IMR-90 (cell line): Measurements from ENCODE around the gene LZTFL1. TPM values are rescaled to one million over a fixed set of nuclear protein-coding genes. Genes with fewer than 3 reads are reported as not detected.

Source experiments
- ATAC-seq: fragments of 200-7000 bp; cut with Tn5 transposase; 2 replicates; pipeline ENCODE4 v1.9.1; 2020; ENCODE audit warnings: low read depth, mild to moderate bottlenecking, moderate library complexity
- Bru-seq: library from RNA; stranded (reverse); fragments of 400-500 nt; gene quantifications from one replicate; lab custom pipeline; 2021; lab: Mats Ljungman, UMichigan
- BruChase-seq, 2 experiments: library from RNA; stranded (reverse); fragments of 400-500 nt; gene quantifications; one replicate each; lab custom pipeline; 2021; lab: Mats Ljungman, UMichigan
- BruUV-seq: library from RNA; stranded (reverse); fragments of 400-500 nt; replicated peaks from 2 replicates; lab custom pipeline; 2021; lab: Mats Ljungman, UMichigan
- CTCF ChIA-PET: fragments of 300-600 bp; formaldehyde crosslinking; extraction: SDS; loops from one replicate; lab custom pipeline; 2021; ENCODE audit warnings: antibody characterized with exemption; lab: Yijun Ruan, JAX
- POLR2A ChIA-PET: fragments of 300-600 bp; sonication (Branson Sonifier 250); formaldehyde crosslinking; loops from one replicate; lab custom pipeline; 2022; ENCODE audit warnings: antibody characterized with exemption; ENCODE audit not compliant: unreplicated experiment; lab: Charles Lee
- DNase-seq: peaks from one replicate; pipeline ENCODE4 v3.0.0; 2013
- H2AFZ ChIP-seq: replicated peaks from 2 replicates; pipeline ENCODE3; 2013; ENCODE audit warnings: low read length, mild to moderate bottlenecking; ENCODE audit not compliant: poor library complexity
- H2AK5ac ChIP-seq: 2 replicates; pipeline ENCODE4 v1.6.1; 2013; ENCODE audit warnings: low read depth, low read length, inconsistent platforms
- H2AK9ac ChIP-seq: replicated peaks from 2 replicates; pipeline ENCODE3; 2013; ENCODE audit warnings: mild to moderate bottlenecking, low read depth, low read length, moderate library complexity; ENCODE audit not compliant: poor library complexity
- H2BK120ac ChIP-seq: 2 replicates; pipeline ENCODE4 v1.6.1; 2013; ENCODE audit warnings: low read depth, low read length, inconsistent platforms
- H2BK15ac ChIP-seq: 3 replicates; pipeline ENCODE4 v1.6.1; 2013; ENCODE audit warnings: low read depth, low read length, inconsistent platforms
- H2BK20ac ChIP-seq: 2 replicates; pipeline ENCODE4 v1.6.1; 2013; ENCODE audit warnings: low read depth, mild to moderate bottlenecking, inconsistent platforms, low read length, moderate library complexity
- H2BK5ac ChIP-seq: 2 replicates; pipeline ENCODE4 v1.6.1; 2013; ENCODE audit warnings: mild to moderate bottlenecking, low read depth, low read length, inconsistent platforms; ENCODE audit not compliant: poor library complexity, severe bottlenecking
- H3K14ac ChIP-seq: replicated peaks from 2 replicates; pipeline ENCODE4 v1.6.1; 2013; ENCODE audit warnings: low read depth, low read length, inconsistent platforms
- H3K18ac ChIP-seq: 2 replicates; pipeline ENCODE4 v1.6.1; 2013; ENCODE audit warnings: low read depth, low read length, control low read depth
- H3K23ac ChIP-seq: 2 replicates; pipeline ENCODE4 v1.6.1; 2013; ENCODE audit warnings: low read depth, low read length, inconsistent platforms
- H3K27ac ChIP-seq: 2 replicates; pipeline ENCODE4 v1.5.1; 2013; ENCODE audit warnings: mild to moderate bottlenecking, control low read depth, low read length; ENCODE audit not compliant: insufficient read depth
- H3K27me3 ChIP-seq: 2 replicates; pipeline ENCODE4 v1.6.1; 2013; ENCODE audit warnings: low read length; ENCODE audit not compliant: control insufficient read depth, insufficient read depth
- H3K36me3 ChIP-seq: 2 replicates; pipeline ENCODE4 v1.6.1; 2013; ENCODE audit warnings: low read length, mixed read lengths; ENCODE audit not compliant: control insufficient read depth, insufficient read depth
- H3K4ac ChIP-seq: 2 replicates; pipeline ENCODE4 v1.6.1; 2013; ENCODE audit warnings: low read depth, low read length, inconsistent platforms
- H3K4me1 ChIP-seq: 2 replicates; pipeline ENCODE4 v1.6.1; 2013; ENCODE audit warnings: low read length, mixed read lengths; ENCODE audit not compliant: control insufficient read depth, insufficient read depth
- H3K4me2 ChIP-seq: 2 replicates; pipeline ENCODE4 v1.6.1; 2013; ENCODE audit warnings: low read depth, mild to moderate bottlenecking, control low read depth, low read length, moderate library complexity
- H3K4me3 ChIP-seq: 2 replicates; pipeline ENCODE4 v1.5.1; 2013; ENCODE audit warnings: low read depth, mild to moderate bottlenecking, control low read depth, low read length, moderate library complexity; ENCODE audit not compliant: insufficient read depth
- H3K56ac ChIP-seq: 2 replicates; pipeline ENCODE4 v1.6.1; 2013; ENCODE audit warnings: low read length, inconsistent platforms; ENCODE audit not compliant: insufficient read depth; ENCODE audit errors: extremely low read depth
- H3K79me1 ChIP-seq, 2 experiments: 2 replicates each; pipeline ENCODE4 v1.6.1; 2013; ENCODE audit warnings: low read length in 2 of 2, inconsistent platforms in 1 of 2, low read depth in 1 of 2
- H3K9ac ChIP-seq: 2 replicates; pipeline ENCODE4 v1.6.1; 2013; ENCODE audit warnings: low read depth, low read length, control low read depth
- H3K9me1 ChIP-seq: 2 replicates; pipeline ENCODE4 v1.6.1; 2013; ENCODE audit warnings: low read length, inconsistent platforms; ENCODE audit not compliant: insufficient read depth
- H3K9me3 ChIP-seq: 2 replicates; pipeline ENCODE4 v1.6.1; 2013; ENCODE audit warnings: low read length; ENCODE audit not compliant: control insufficient read depth, insufficient read depth
- H4K20me1 ChIP-seq: 2 replicates; pipeline ENCODE4 v1.6.1; 2013; ENCODE audit warnings: low read length, inconsistent platforms; ENCODE audit not compliant: insufficient read depth
- H4K5ac ChIP-seq: 2 replicates; pipeline ENCODE4 v1.6.1; 2013; ENCODE audit warnings: mild to moderate bottlenecking, low read depth, low read length, control low read depth
- H4K8ac ChIP-seq, 2 experiments: 2 replicates each; pipeline ENCODE4 v1.6.1; 2013; ENCODE audit warnings: low read depth in 2 of 2, low read length in 2 of 2, control low read depth in 1 of 2, inconsistent platforms in 1 of 2
- H4K91ac ChIP-seq: 2 replicates; pipeline ENCODE4 v1.6.1; 2013; ENCODE audit warnings: low read depth, low read length, inconsistent platforms; ENCODE audit not compliant: insufficient read depth
- BHLHE40 ChIP-seq: fragments of 150-350 bp; IDR thresholded peaks from 2 replicates; pipeline ENCODE4 v1.6.1; 2016; ENCODE audit warnings: mild to moderate bottlenecking, low read depth, low read length
- CEBPB ChIP-seq: IDR thresholded peaks from 2 replicates; pipeline ENCODE4 v1.6.1; 2012; ENCODE audit warnings: low read depth, low read length, improper control_type of control experiment
- CTCF ChIP-seq: conservative IDR thresholded peaks from 2 replicates; pipeline ENCODE4 v1.5.1; 2012; ENCODE audit warnings: mild to moderate bottlenecking, low read depth, low read length, improper control_type of control experiment
- FOS ChIP-seq: fragments of 150-350 bp; IDR thresholded peaks from 2 replicates; pipeline ENCODE4 v1.6.1; 2016; ENCODE audit warnings: low read depth, low read length
- MAFK ChIP-seq: IDR thresholded peaks from 2 replicates; pipeline ENCODE4 v1.6.1; 2012; ENCODE audit warnings: low read depth, low read length, improper control_type of control experiment
- MXI1 ChIP-seq: IDR thresholded peaks from 2 replicates; pipeline ENCODE4 v1.6.1; 2012; ENCODE audit warnings: low read depth, mild to moderate bottlenecking, low read length, moderate library complexity, borderline replicate concordance
- NFE2L2 ChIP-seq: fragments of 150-350 bp; IDR thresholded peaks from 2 replicates; pipeline ENCODE4 v1.6.1; 2016; ENCODE audit warnings: low read depth, mild to moderate bottlenecking, low read length
- POLR2A ChIP-seq: IDR thresholded peaks from 2 replicates; pipeline ENCODE4 v1.6.1; 2012; ENCODE audit warnings: mild to moderate bottlenecking, low read depth, low read length
- WGBS, 2 experiments: methylation state at CpG; one replicate each; pipeline versions ENCODE4 v1.1.5 to v1.1.7; 2013; ENCODE audit warnings: missing lambda C conversion rate in 2 of 2; ENCODE audit not compliant: insufficient read length in 1 of 2; ENCODE audit errors: extremely low coverage in 2 of 2; 5-methylcytosine and 5-hydroxymethylcytosine counted together
- dilution Hi-C: fragments of 300-500 bp; cut with HindIII; formaldehyde crosslinking; loops from one replicate; pipeline ENCODE4 v1.14.3; 2018; ENCODE audit warnings: low sequenced_read_pairs; ENCODE audit not compliant: unreplicated experiment
- in situ Hi-C: fragments of 300-500 bp; cut with MboI; formaldehyde crosslinking; loops from 3 replicates; pipeline ENCODE4 v1.14.3; 2019; ENCODE audit warnings: low sequenced_read_pairs, inconsistent platforms, mixed read lengths
- intact Hi-C: fragments of 100-400 bp; cut with micrococcal nuclease; formaldehyde crosslinking; loops from 2 replicates; pipeline ENCODE4 v1.10.0; 2022
- long read RNA-seq: library from polyadenylated mRNA; unstranded; transcript quantifications from one replicate; pipeline ENCODE4 v2.0.0, GENCODE V29; 2021; ENCODE audit not compliant: unreplicated experiment
- polyA plus RNA-seq, 3 experiments: library from polyadenylated mRNA; depleted of rRNA; stranded (reverse); fragments of >200 nt; gene quantifications; 2 replicates each; pipeline ENCODE4 v1.2.3, GENCODE V29; 2012; ENCODE audit warnings: low replicate concordance in 1 of 3
- total RNA-seq: library from RNA; depleted of rRNA; stranded (reverse); fragments of >200 nt; gene quantifications from 2 replicates; pipeline ENCODE4 v1.2.3, GENCODE V29; 2012; rRNA removed
- TF ChIP-seq, protein P1 (sequence below): fragments of 150-350 bp; IDR thresholded peaks from 2 replicates; pipeline ENCODE4 v1.6.1; 2017; ENCODE audit warnings: mild to moderate bottlenecking, antibody characterized with exemption, low read length, low read depth

Gene LZTFL1
- total RNA-seq (10.4 and 11.4 TPM in 2 replicates), polyA plus RNA-seq (2012; rRNA removed) (8.3 and 10.3 TPM in 2 replicates), Bru-seq, nascent RNA (percentile 39 among the genes with signal in this experiment), BruChase-seq, experiment 1, labeled RNA remaining after a 6-hour chase (percentile 40 among the genes with signal in this experiment), BruChase-seq, experiment 2, labeled RNA remaining after a 2-hour chase (percentile 39 among the genes with signal in this experiment)
- 5.3 and 10.4 TPM in 2 replicates for polyA plus RNA-seq (2012; cell fraction: cytosol; rRNA removed)
- 7.4 and 19.9 TPM in 2 replicates for polyA plus RNA-seq (2012; cell fraction: nucleus; rRNA removed; ENCODE audit: low replicate concordance)
- long read RNA-seq, full-length matches to known transcripts, result 9 of 11 reads
- long read RNA-seq, partial matches to known transcripts, result 2 of 11 reads
- long read RNA-seq, other reads (novel, unspliced or antisense), result 0 of 11 reads

DNA sequence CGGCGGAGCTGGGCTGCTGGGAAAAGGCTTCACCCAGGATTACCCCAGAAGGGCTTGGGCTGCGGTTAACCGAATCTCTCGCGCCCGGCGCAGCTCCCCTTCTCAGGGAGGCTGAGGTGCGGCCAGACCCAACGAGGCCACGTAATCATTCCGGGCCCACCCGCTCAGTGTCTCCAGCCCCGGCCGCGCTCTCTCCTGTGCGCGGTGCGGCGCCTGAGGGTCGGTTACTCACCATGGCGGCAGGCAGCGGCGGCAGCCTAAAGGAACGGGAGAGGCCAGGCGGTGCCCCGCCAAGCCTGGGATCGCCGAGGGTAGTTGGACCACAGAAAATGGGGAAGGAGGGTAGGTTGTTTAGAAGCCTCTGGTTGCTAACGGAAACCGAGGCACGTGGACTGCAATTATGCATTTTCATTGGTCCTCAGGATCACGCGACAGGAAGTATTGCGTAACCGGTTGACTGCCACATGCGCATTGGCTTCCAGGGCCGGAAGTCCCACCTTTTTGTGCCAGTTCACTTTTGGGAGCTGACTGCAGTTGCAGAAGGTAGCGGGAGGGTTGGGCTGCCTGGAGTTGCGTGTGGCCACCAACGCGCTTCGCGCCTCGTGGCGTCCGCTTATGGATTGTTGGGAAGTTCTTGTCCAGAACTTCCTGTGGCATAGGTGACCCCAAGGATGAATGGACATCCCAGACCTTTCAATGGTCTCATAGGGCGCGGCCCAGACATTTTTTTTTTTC, at the start of gene LZTFL1:
Gene LZTFL1 (minus strand): TSS at position 363 of the 735 bp plus-strand sequence. CDS start 128 bp downstream, at position 235.
- peak within 1 kb of the TSS; percentile 91 for H4K5ac ChIP-seq
- 1% methylated on average over 29 of the region's 49 CpGs; no CpG with 5 or more reads in 1 of the 2 experiments for WGBS, 2 experiments
- peak within 1 kb of the TSS; percentile 98 for H2AFZ ChIP-seq
- H3K4ac ChIP-seq, result peak within 1 kb of the TSS; percentile 83
- H3K4me2 ChIP-seq, result peak within 1 kb of the TSS; percentile 82
- ChIA-PET POLR2A (no interaction called here), CTCF (interaction anchor here (1.0 to 1.1 kb wide), 2 partner anchors 65 to 87 kb away, joined by 3 read pairs; no protein-coding TSS in a partner anchor)
- no peak within 1 kb of the TSS for H3K56ac ChIP-seq
- H3K79me1 ChIP-seq, result peaks cover 5% of the 10 kb centered on the region in 2 experiments; a peak in 1 of 4 replicates
- no peak within 1 kb of the TSS for H2BK20ac ChIP-seq
- no peak within 1 kb of the TSS for H3K18ac ChIP-seq
- H3K4me3 ChIP-seq, result peak within 1 kb of the TSS; percentile 63
- no peak within 1 kb of the TSS for H3K23ac ChIP-seq
- H3K27ac ChIP-seq, result peak within 1 kb of the TSS; percentile 16; the same call in 1 of the 2 replicates
- no peak within 1 kb of the TSS for H2AK5ac ChIP-seq
- DNase-seq (peak; percentile 98), ATAC-seq (peak; percentile 95)
- TF ChIP-seq FOS (peak; percentile 59; the same call in 1 of the 2 replicates), MXI1 (peak; percentile 92), MAFK (peak; percentile 24; the same call in 1 of the 2 replicates), CEBPB (peak; percentile 100), POLR2A (peak; percentile 58; the same call in 1 of the 2 replicates), BHLHE40 (peak; percentile 97), CTCF (no peak), NFE2L2 (no peak)
- TF ChIP-seq, protein P1, sequence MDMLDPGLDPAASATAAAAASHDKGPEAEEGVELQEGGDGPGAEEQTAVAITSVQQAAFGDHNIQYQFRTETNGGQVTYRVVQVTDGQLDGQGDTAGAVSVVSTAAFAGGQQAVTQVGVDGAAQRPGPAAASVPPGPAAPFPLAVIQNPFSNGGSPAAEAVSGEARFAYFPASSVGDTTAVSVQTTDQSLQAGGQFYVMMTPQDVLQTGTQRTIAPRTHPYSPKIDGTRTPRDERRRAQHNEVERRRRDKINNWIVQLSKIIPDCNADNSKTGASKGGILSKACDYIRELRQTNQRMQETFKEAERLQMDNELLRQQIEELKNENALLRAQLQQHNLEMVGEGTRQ, result peak; percentile 99
- H2AK9ac ChIP-seq, result peak within 1 kb of the TSS; percentile 48
- H3K36me3 ChIP-seq, result no peaks in the 10 kb centered on the region
- no TSS peak for BruUV-seq
- H3K9me1 ChIP-seq, result no peaks in the 10 kb centered on the region
- H3K9ac ChIP-seq, result peak within 1 kb of the TSS; percentile 47
- no peak within 1 kb of the TSS for H2BK5ac ChIP-seq
- H3K27me3 ChIP-seq, result peaks cover 4% of the 10 kb centered on the region
- 0 out of 2 replicates have a peak within 1 kb of the TSS, but pooled peaks have one; percentile 23 for H2BK120ac ChIP-seq
- H4K91ac ChIP-seq, result peak within 1 kb of the TSS; percentile 73; the same call in 1 of the 2 replicates
- H4K8ac ChIP-seq, result peak within 1 kb of the TSS; percentile 84 to 98
- intact Hi-C loops (loop anchor here (5.0 kb wide), 1 partner anchor 235 kb away; no protein-coding TSS in a partner anchor), dilution Hi-C loops (no loop called here), in situ Hi-C loops (no loop called here)
- 0 out of 2 replicates have a peak, but pooled peaks cover 2% of the 10 kb centered on the region for H3K4me1 ChIP-seq
- H3K9me3 ChIP-seq, result no peaks in the 10 kb centered on the region
- no peaks in the 10 kb centered on the region for H4K20me1 ChIP-seq
- peak within 1 kb of the TSS; percentile 81 for H3K14ac ChIP-seq
- H2BK15ac ChIP-seq, result no peak within 1 kb of the TSS
